ENCODE results near the gene AP2M1. TPM values are rescaled to one million over a fixed set of nuclear protein-coding genes. Genes with fewer than 3 reads are reported as not detected.

AP2M1 gene
- total RNA-seq, 3 donors from 2014 or later, result 195 to 240 (median 204) TPM

DNA sequence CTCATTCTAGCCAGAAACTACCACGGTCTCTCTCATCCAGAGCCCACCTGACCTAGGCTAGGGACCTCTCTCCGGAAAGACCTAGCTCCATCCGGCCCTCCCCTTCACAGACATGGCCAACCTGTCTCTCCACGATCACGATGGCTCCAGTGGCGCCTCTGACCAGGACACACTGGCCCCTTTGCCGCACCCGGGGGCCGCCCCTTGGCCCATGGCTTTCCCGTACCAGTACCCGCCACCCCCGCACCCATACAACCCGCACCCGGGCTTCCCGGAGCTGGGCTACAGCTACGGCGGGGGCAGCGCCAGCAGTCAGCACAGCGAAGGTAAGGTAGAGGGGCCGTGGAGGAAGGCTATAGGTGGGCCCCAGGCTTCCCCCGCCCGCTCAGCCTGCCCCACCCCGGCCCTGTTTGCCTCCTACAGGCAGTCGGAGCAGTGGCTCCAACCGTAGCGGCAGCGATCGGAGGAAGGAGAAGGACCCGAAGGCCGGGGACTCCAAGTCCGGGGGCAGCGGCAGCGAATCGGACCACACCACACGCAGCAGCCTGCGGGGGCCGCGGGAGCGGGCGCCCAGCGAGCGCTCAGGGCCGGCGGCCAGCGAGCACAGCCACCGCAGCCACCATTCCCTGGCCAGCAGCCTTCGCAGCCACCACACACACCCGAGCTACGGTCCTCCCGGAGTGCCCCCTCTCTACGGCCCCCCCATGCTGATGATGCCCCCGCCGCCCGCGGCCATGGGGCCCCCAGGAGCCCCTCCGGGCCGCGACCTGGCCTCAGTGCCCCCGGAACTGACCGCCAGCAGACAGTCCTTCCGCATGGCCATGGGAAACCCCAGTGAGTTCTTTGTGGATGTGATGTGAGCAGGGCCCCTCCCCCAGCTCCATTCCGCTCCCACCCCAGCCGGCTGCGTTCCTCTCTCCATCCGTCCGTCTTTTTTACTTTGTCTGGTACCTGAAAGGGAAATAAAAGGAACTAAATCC lies 4.5 kb upstream of the AP2M1 start:
- Histone ChIP-seq H3K9me3 (no peaks in the 10 kb centered on the region), H3K36me3 (peaks cover 9% of the 10 kb centered on the region), H3K4me1 (no peaks in the 10 kb centered on the region), H3K27ac (no peak overlapping the region), H3K27me3 (no peaks in the 10 kb centered on the region), H3K4me3 (no peak overlapping the region)
- TF ChIP-seq POLR2AphosphoS5 (IDR thresholded peaks at IDR 0.05) (no peak), POLR2A (IDR thresholded peaks at IDR 0.05) (no peak)
- TF ChIP-seq, protein P1, sequence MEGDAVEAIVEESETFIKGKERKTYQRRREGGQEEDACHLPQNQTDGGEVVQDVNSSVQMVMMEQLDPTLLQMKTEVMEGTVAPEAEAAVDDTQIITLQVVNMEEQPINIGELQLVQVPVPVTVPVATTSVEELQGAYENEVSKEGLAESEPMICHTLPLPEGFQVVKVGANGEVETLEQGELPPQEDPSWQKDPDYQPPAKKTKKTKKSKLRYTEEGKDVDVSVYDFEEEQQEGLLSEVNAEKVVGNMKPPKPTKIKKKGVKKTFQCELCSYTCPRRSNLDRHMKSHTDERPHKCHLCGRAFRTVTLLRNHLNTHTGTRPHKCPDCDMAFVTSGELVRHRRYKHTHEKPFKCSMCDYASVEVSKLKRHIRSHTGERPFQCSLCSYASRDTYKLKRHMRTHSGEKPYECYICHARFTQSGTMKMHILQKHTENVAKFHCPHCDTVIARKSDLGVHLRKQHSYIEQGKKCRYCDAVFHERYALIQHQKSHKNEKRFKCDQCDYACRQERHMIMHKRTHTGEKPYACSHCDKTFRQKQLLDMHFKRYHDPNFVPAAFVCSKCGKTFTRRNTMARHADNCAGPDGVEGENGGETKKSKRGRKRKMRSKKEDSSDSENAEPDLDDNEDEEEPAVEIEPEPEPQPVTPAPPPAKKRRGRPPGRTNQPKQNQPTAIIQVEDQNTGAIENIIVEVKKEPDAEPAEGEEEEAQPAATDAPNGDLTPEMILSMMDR (IDR thresholded peaks at IDR 0.05), result no peak
- DNase-seq (ENCODE audit: low spot score in 2 of 2), result no peak
- intact Hi-C loops (cut with DNase I; ENCODE audit: low total_unique reads), result no loop called here

DNA sequence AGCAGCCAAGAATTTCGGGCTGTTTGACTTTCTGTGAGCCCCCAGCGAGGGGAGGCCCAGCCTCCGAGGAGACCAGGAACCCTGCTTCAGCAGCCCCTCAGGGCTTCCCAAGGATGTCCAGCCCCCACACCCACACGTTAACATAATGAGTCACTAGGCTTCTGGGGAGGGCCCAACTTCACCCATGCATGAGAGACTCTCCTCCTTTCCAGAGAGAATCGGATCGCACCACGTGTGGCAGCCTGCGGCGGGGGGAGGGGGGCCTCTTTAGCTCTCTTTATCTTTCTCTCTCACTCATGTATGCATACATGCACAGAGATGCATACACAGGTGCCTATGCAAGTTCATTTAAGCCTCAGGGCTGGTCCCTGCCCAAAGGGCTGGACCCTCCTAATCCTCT lies 3.1 kb upstream of the AP2M1 start:
- no peaks in the 10 kb centered on the region for H3K9me3 ChIP-seq
- no peak for DNase-seq (ENCODE audit: low spot score in 2 of 2)
- intact Hi-C loops (cut with DNase I; ENCODE audit: low total_unique reads), result no loop called here
- H3K27me3 ChIP-seq, result no peaks in the 10 kb centered on the region
- no peak overlapping the region for H3K4me3 ChIP-seq
- TF ChIP-seq, protein P1 (IDR thresholded peaks at IDR 0.05), result no peak
- no peak for TF ChIP-seq POLR2AphosphoS5 (IDR thresholded peaks at IDR 0.05)
- no peak for TF ChIP-seq POLR2A (IDR thresholded peaks at IDR 0.05)
- H3K36me3 ChIP-seq, result peaks cover 9% of the 10 kb centered on the region
- H3K27ac ChIP-seq, result no peak overlapping the region
- peaks cover 4 to 5% of the 10 kb centered on the region in 2 donors for H3K4me1 ChIP-seq

DNA sequence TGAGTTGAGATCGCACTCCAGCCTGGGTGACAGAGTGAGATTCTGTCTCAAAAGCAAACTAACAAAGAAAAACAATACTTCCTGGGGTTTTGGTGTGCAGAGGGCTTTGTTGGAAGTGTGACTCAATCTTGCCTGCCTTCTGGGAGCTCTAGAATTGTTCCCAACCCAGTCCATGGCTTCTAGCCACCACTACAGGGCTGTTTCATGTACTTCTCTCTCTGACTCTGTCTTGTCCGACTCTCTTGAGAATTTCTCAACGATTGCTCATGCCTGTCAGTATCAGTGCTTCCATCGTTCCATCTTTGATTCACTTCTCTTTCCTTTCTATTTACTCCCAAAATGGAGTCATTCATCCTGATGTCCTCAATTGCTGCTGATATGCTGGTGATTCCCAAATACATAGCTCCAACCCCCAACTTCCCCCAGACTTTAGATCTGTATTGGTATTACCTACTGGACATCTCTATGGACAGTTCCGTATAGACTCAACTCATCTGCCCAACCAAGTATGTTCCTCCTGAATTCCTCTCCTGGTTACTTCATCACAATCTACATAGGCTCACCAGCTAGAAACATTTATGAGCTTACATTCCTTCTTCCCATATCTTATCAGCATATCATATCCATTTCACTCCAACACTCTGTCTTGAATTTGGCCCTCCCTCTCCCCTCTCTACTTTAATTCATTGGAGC lies 1.8 kb upstream of the AP2M1 start:
- Histone ChIP-seq H3K36me3 (peaks cover 9% of the 10 kb centered on the region), H3K9me3 (no peaks in the 10 kb centered on the region), H3K27me3 (no peaks in the 10 kb centered on the region), H3K4me1 (peaks cover 7 to 13% of the 10 kb centered on the region in 2 donors), H3K27ac (peak overlapping the region in 1 of 2 donors; percentile 7), H3K4me3 (no peak overlapping the region)
- TF ChIP-seq POLR2AphosphoS5 (IDR thresholded peaks at IDR 0.05) (no peak), POLR2A (IDR thresholded peaks at IDR 0.05) (no peak)
- TF ChIP-seq, protein P1 (IDR thresholded peaks at IDR 0.05), result no peak
- intact Hi-C loops (cut with DNase I; ENCODE audit: low total_unique reads), result no loop called here
- DNase-seq (ENCODE audit: low spot score in 2 of 2), result no peak

DNA sequence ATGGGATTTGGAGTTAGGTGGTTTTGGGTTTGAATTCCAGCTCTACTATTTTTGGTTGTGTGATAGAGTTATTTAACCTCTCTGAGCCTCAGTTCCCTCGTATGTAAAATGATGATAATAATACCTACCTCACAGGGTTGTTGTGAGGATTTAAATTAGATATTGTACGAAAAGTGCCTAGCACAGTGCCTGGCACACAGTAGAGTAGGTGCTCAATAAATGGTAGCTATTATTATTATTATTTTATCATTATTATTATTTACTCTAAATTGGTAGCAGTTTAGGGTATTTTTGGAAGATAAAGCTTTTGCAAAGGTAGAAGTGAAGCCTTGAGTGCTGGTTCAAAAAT lies 1.3 kb upstream of the AP2M1 start:
- Histone ChIP-seq H3K4me1 (peaks cover 7 to 13% of the 10 kb centered on the region in 2 donors), H3K9me3 (no peaks in the 10 kb centered on the region), H3K27ac (peak overlapping the region; percentile 7 to 29), H3K4me3 (no peak overlapping the region), H3K36me3 (peaks cover 5% of the 10 kb centered on the region), H3K27me3 (no peaks in the 10 kb centered on the region)
- no peak for TF ChIP-seq POLR2AphosphoS5 (IDR thresholded peaks at IDR 0.05)
- no peak for TF ChIP-seq POLR2A (IDR thresholded peaks at IDR 0.05)
- TF ChIP-seq, protein P1 (IDR thresholded peaks at IDR 0.05), result no peak
- intact Hi-C loops (cut with DNase I; ENCODE audit: low total_unique reads), result no loop called here
- no peak for DNase-seq (ENCODE audit: low spot score in 2 of 2)

DNA sequence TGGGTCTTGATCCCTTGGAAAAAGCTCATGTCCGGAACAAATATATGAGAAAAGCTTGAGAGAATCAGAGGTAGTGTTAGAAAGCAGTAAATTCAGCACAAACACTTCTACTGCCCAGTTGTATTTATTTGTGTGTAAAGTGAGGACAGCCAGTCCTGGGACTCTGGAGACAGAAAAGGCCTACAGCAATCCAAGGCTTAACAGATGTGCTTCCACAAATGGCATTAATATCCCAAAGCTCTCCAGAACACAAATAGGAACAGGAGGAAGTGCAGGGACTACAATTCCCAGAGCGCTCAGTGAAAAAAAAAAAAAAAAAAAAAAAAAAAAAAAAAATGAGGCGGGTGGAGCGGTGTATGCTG lies 390 bp upstream of the AP2M1 start:
- Histone ChIP-seq H3K4me3 (peak overlapping the region in 1 of 3 donors; percentile 100), H3K27ac (peak overlapping the region; percentile 29 to 40), H3K27me3 (no peaks in the 10 kb centered on the region), H3K9me3 (no peaks in the 10 kb centered on the region), H3K36me3 (no peaks in the 10 kb centered on the region), H3K4me1 (peaks cover 7 to 13% of the 10 kb centered on the region in 2 donors)
- intact Hi-C loops (cut with DNase I; ENCODE audit: low total_unique reads), result no loop called here
- DNase-seq (ENCODE audit: low spot score in 2 of 2), result no peak
- TF ChIP-seq POLR2A (IDR thresholded peaks at IDR 0.05), result no peak
- TF ChIP-seq, protein P1 (IDR thresholded peaks at IDR 0.05), result no peak
- TF ChIP-seq POLR2AphosphoS5 (IDR thresholded peaks at IDR 0.05), result no peak

Data from breast epithelium (tissue), 4 donors.